GM21825 (cell line): ENCODE data around the gene RABL2B.

Experiments
- ATAC-seq: cut with Tn5 transposase; IDR thresholded peaks from one replicate; pipeline ENCODE4 v1.9.1; 2021; ENCODE audit warnings: mild to moderate bottlenecking, moderate library complexity; ENCODE audit not compliant: unreplicated experiment

RABL2B gene

GRCh38 chr22:50722716-50723428, 60.6 kb downstream of the RABL2B start:
- no peak for ATAC-seq

- ATAC-seq = no peak
Measured at GRCh38 chr22:50722048-50722701, 61.3 kb downstream of the RABL2B start.

- ATAC-seq = no peak
Measured at GRCh38 chr22:50721257-50721844, 62.1 kb downstream of the RABL2B start.

- ATAC-seq = no peak
Measured at GRCh38 chr22:50720301-50721256, 62.9 kb downstream of the RABL2B start.

GRCh38 chr22:50719814-50720300, 63.6 kb downstream of the RABL2B start:
- ATAC-seq = no peak

- ATAC-seq = no peak
Measured at GRCh38 chr22:50718352-50718709, 65.1 kb downstream of the RABL2B start.

GRCh38 chr22:50717709-50718351, 65.6 kb downstream of the RABL2B start:
- ATAC-seq = no peak
